ENCODE results near the gene VAV1. TPM values are rescaled to one million over a fixed set of nuclear protein-coding genes. Genes with fewer than 3 reads are reported as not detected.
"Not testable (repeated sequence)": the region's sequence is repeated elsewhere in the genome, so short reads cannot be mapped to it uniquely, and the experiment has no call there.

The VAV1 gene
- polyA plus RNA-seq, 1 donor from 2014 or later: not detected

GRCh38 chr19:6745965-6746364, 26.5 kb upstream of the VAV1 start:
- no peaks in the 10 kb centered on the region for H3F3A ChIP-seq (ENCODE audit: insufficient read depth, low read length, poor library complexity, severe bottlenecking)
- H3K27ac ChIP-seq (ENCODE audit: low read length): no peak overlapping the region
- H3K36me3 ChIP-seq (ENCODE audit: insufficient read depth, low read length): no peaks in the 10 kb centered on the region
- no peak overlapping the region for H3K4me2 ChIP-seq (ENCODE audit: low read length)
- H3K9me3 ChIP-seq (ENCODE audit: low read length): no peaks in the 10 kb centered on the region
- no peaks in the 10 kb centered on the region for H3K9me2 ChIP-seq (ENCODE audit: insufficient read depth, low read length)
- H3K9ac ChIP-seq (ENCODE audit: low read length): no peak overlapping the region
- H2AFZ ChIP-seq (ENCODE audit: low read depth, low read length): no peak overlapping the region
- no peak overlapping the region for H3K4me3 ChIP-seq (ENCODE audit: low read length)
- H3K27me3 ChIP-seq (ENCODE audit: insufficient read depth, low read depth, low read length): no peaks in the 10 kb centered on the region
- TF ChIP-seq SMC3 (conservative IDR thresholded peaks at IDR 0.05; ENCODE audit: poor library complexity) (no peak), POLR2AphosphoS5 (IDR thresholded peaks at IDR 0.05) (no peak), EZH2 (IDR thresholded peaks at IDR 0.05; ENCODE audit: borderline replicate concordance, insufficient read depth, low read length, poor library complexity, severe bottlenecking) (no peak), EP300 (conservative IDR thresholded peaks at IDR 0.05; ENCODE audit: poor library complexity, severe bottlenecking) (no peak), TAF1 (IDR thresholded peaks at IDR 0.05; ENCODE audit: low read depth) (no peak), RAD21 (conservative IDR thresholded peaks at IDR 0.05) (no peak), CTCF (IDR thresholded peaks at IDR 0.05; ENCODE audit: poor library complexity, severe bottlenecking) (no peak), REST (IDR thresholded peaks at IDR 0.05; ENCODE audit: borderline replicate concordance) (no peak), MXI1 (conservative IDR thresholded peaks at IDR 0.05; ENCODE audit: poor library complexity, severe bottlenecking) (no peak)
- H3K79me2 ChIP-seq (replicated peaks; ENCODE audit: insufficient read depth, low read length): no peaks in the 10 kb centered on the region
- no peaks in the 10 kb centered on the region for H4K20me1 ChIP-seq (ENCODE audit: insufficient read depth)

GRCh38 chr19:6748543-6748942, 24.0 kb upstream of the VAV1 start:
- H4K20me1 ChIP-seq (ENCODE audit: insufficient read depth); H3K79me2 ChIP-seq (replicated peaks; ENCODE audit: insufficient read depth, low read length); H3K4me2 ChIP-seq (ENCODE audit: low read length); H3K27ac ChIP-seq (ENCODE audit: low read length); H3K9me3 ChIP-seq (ENCODE audit: low read length); H3K27me3 ChIP-seq (ENCODE audit: insufficient read depth, low read depth, low read length); H3K36me3 ChIP-seq (ENCODE audit: insufficient read depth, low read length); H3K9me2 ChIP-seq (ENCODE audit: insufficient read depth, low read length); H2AFZ ChIP-seq (ENCODE audit: low read depth, low read length); H3K4me3 ChIP-seq (ENCODE audit: low read length); H3F3A ChIP-seq (ENCODE audit: insufficient read depth, low read length, poor library complexity, severe bottlenecking); H3K9ac ChIP-seq (ENCODE audit: low read length): not testable (repeated sequence)

- no peak overlapping the region for H3K4me2 ChIP-seq (ENCODE audit: low read length)
- H3K9me3 ChIP-seq (ENCODE audit: low read length): no peaks in the 10 kb centered on the region
- no peak overlapping the region for H3K9ac ChIP-seq (ENCODE audit: low read length)
- H3K9me2 ChIP-seq (ENCODE audit: insufficient read depth, low read length): no peaks in the 10 kb centered on the region
- H3K79me2 ChIP-seq (replicated peaks; ENCODE audit: insufficient read depth, low read length): no peaks in the 10 kb centered on the region
- peaks cover 8% of the 10 kb centered on the region for H3K27me3 ChIP-seq (ENCODE audit: insufficient read depth, low read depth, low read length)
- H3K27ac ChIP-seq (ENCODE audit: low read length): no peak overlapping the region
- no peak overlapping the region for H2AFZ ChIP-seq (ENCODE audit: low read depth, low read length)
- TF ChIP-seq SMC3 (conservative IDR thresholded peaks at IDR 0.05; ENCODE audit: poor library complexity) (no peak), REST (IDR thresholded peaks at IDR 0.05; ENCODE audit: borderline replicate concordance) (no peak), TAF1 (IDR thresholded peaks at IDR 0.05; ENCODE audit: low read depth) (no peak), POLR2AphosphoS5 (IDR thresholded peaks at IDR 0.05) (no peak), EP300 (conservative IDR thresholded peaks at IDR 0.05; ENCODE audit: poor library complexity, severe bottlenecking) (no peak), CTCF (IDR thresholded peaks at IDR 0.05; ENCODE audit: poor library complexity, severe bottlenecking) (no peak), RAD21 (conservative IDR thresholded peaks at IDR 0.05) (no peak), MXI1 (conservative IDR thresholded peaks at IDR 0.05; ENCODE audit: poor library complexity, severe bottlenecking) (no peak)
- H3K4me3 ChIP-seq (ENCODE audit: low read length): no peak overlapping the region
- H3K36me3 ChIP-seq (ENCODE audit: insufficient read depth, low read length): no peaks in the 10 kb centered on the region
- no peaks in the 10 kb centered on the region for H4K20me1 ChIP-seq (ENCODE audit: insufficient read depth)
- no peaks in the 10 kb centered on the region for H3F3A ChIP-seq (ENCODE audit: insufficient read depth, low read length, poor library complexity, severe bottlenecking)
Observed at GRCh38 chr19:6750062-6750461, 22.4 kb upstream of the VAV1 start.
